ENCODE data around the gene PCDH18. TPM values are rescaled to one million over a fixed set of nuclear protein-coding genes. Genes with fewer than 3 reads are reported as not detected.

PCDH18 gene
- total and polyA plus RNA-seq, 2 of the 13 experiments (the other 11 are each of a cell fraction or from before 2014, with no cell fraction given) = not detected

DNA sequence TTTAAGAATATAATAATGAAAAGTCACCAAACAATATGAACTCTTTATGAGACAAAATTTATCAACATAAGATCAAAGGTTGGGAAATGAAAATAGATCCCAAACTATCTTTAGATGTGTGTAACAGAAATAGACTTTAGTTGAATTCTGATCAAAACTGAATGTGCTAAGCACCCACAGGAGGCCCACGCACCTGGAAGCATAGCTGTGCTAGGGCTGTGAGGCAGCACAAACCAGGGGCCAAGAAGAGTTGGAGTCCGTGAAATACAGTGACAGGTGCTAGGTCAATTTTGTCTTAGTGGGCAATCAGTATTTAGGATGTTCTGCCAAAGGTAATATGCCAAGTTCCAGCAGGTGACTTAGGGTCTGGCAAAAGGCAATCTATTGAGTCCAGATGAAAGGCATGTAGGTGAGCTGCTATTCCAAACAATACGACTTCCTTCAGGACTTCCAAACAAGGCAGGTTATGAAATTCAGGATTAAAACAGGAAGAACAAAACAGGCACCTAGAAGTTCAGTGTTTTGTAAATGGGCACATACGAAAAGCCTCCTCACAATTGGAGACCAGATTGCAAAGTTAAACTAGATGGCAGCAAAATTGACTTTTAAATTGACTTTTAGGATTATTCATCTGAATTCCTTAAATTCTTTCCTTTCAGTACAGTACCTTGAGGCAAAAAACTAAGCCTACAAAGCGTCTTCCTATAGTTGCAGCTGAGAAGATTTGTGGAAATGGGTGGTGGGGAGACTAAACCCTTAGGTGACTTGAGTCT is 4.7 kb upstream of the PCDH18 start:
- Histone ChIP-seq H3K4me3 (replicated peaks in 1 of 3; ENCODE audit: insufficient read depth in 1 of 3, low read depth in 2 of 3, low read length in 3 of 3) (no peak overlapping the region), H3K9ac (ENCODE audit: insufficient read depth, low read depth, low read length) (no peak overlapping the region), H3K4me2 (ENCODE audit: low read depth, low read length) (no peak overlapping the region), H2AFZ (ENCODE audit: low read length) (no peak overlapping the region), H3K27me3 (ENCODE audit: control insufficient read depth in 1 of 2, insufficient read depth in 2 of 2, low read length in 2 of 2) (peaks cover 0 to 3% of the 10 kb centered on the region in 2 experiments; a peak in 1 of 5 replicates), H3K4me1 (ENCODE audit: insufficient read depth, low read length) (no peaks in the 10 kb centered on the region), H3K9me3 (ENCODE audit: low read length) (no peaks in the 10 kb centered on the region), H4K20me1 (ENCODE audit: insufficient read depth, low read length) (no peaks in the 10 kb centered on the region), H3K27ac (ENCODE audit: extremely low read length, insufficient read depth, low read length) (no peak overlapping the region), H3K36me3 (replicated peaks in 1 of 2; ENCODE audit: control insufficient read depth in 1 of 2, insufficient read depth in 2 of 2, low read length in 2 of 2) (no peaks in the 10 kb centered on the region), H3K79me2 (ENCODE audit: insufficient read depth, low read length) (no peaks in the 10 kb centered on the region)
- ATAC-seq (no peak), FAIRE-seq (no peak), DNase-seq (ENCODE audit: low spot score) (no peak)
- CTCF ChIA-PET (ENCODE audit: low intra/inter-chr PET ratio, low total read pairs) = no interaction called here
- no peak for TF ChIP-seq MBNL3 (CRISPR knock-in tag; conservative IDR thresholded peaks at IDR 0.05)
- TF ChIP-seq NRL (CRISPR knock-in tag; IDR thresholded peaks at IDR 0.05; ENCODE audit: borderline replicate concordance) = no peak
- TF ChIP-seq ZNF274 (CRISPR knock-in tag; IDR thresholded peaks at IDR 0.05) = no peak
- TF ChIP-seq EEA1 (CRISPR knock-in tag; IDR thresholded peaks at IDR 0.05; ENCODE audit: borderline replicate concordance) = no peak
- peak; percentile 98 for TF ChIP-seq GZF1 (CRISPR knock-in tag; IDR thresholded peaks at IDR 0.05)
- TF ChIP-seq, protein P1, sequence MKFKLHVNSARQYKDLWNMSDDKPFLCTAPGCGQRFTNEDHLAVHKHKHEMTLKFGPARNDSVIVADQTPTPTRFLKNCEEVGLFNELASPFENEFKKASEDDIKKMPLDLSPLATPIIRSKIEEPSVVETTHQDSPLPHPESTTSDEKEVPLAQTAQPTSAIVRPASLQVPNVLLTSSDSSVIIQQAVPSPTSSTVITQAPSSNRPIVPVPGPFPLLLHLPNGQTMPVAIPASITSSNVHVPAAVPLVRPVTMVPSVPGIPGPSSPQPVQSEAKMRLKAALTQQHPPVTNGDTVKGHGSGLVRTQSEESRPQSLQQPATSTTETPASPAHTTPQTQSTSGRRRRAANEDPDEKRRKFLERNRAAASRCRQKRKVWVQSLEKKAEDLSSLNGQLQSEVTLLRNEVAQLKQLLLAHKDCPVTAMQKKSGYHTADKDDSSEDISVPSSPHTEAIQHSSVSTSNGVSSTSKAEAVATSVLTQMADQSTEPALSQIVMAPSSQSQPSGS (CRISPR knock-in tag; IDR thresholded peaks at IDR 0.05) = no peak
- intact Hi-C loops (cut with micrococcal nuclease; ENCODE audit: unreplicated experiment) (no loop called here), in situ Hi-C loops (cut with HindIII; ENCODE audit: extremely low pct_ligation_motif_present, low pct_unique_long_range_greater_than_20kb) (no loop called here)
- 1% methylated on average over 5 of the region's 5 CpGs for WGBS (ENCODE audit: low lambda C conversion rate)
- POLR2A ChIA-PET = no interaction called here
- BruUV-seq (replicated peaks) = no TSS peak

DNA sequence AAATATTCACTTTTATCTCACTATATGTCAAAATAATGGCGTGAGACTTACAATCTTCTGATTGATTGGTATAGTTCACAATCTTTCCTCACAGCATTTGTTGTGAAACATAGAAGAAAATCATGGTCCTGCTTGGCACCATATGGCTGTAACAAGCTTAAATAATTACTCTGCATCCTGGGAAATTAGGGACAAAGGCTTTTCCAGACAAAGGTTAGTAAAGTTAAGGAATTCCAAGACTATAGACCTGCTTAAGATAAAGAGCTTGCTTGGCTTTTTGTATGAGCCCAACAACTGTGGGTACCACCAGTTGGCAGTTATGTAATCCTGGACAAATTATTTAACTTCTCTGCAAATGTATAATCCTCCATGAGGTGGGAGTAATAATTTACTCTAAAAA is 3.4 kb upstream of the PCDH18 start:
- no peak overlapping the region for H3K4me2 ChIP-seq (ENCODE audit: low read depth, low read length)
- TF ChIP-seq SRSF4 (IDR thresholded peaks at IDR 0.05; ENCODE audit: low read depth, low read length, poor library complexity, severe bottlenecking) (no peak), PAX8 (CRISPR knock-in tag; IDR thresholded peaks at IDR 0.05; ENCODE audit: borderline replicate concordance) (no peak), ISX (CRISPR knock-in tag; conservative IDR thresholded peaks at IDR 0.05) (no peak)
- intact Hi-C loops (cut with micrococcal nuclease; ENCODE audit: unreplicated experiment) (no loop called here), in situ Hi-C loops (cut with HindIII; ENCODE audit: extremely low pct_ligation_motif_present, low pct_unique_long_range_greater_than_20kb) (no loop called here)
- H4K20me1 ChIP-seq (ENCODE audit: insufficient read depth, low read length) = no peaks in the 10 kb centered on the region
- H3K27ac ChIP-seq (ENCODE audit: extremely low read length, insufficient read depth, low read length) = no peak overlapping the region
- H3K4me3 ChIP-seq (replicated peaks in 1 of 3; ENCODE audit: insufficient read depth in 1 of 3, low read depth in 2 of 3, low read length in 3 of 3) = no peak overlapping the region
- H2AFZ ChIP-seq (ENCODE audit: low read length) = no peak overlapping the region
- no peak for FAIRE-seq
- no peaks in the 10 kb centered on the region for H3K79me2 ChIP-seq (ENCODE audit: insufficient read depth, low read length)
- WGBS (ENCODE audit: low lambda C conversion rate) = 0% methylated on average over 1 of the region's 1 CpG
- no peak overlapping the region for H3K9ac ChIP-seq (ENCODE audit: insufficient read depth, low read depth, low read length)
- DNase-seq (ENCODE audit: low spot score) = no peak
- H3K36me3 ChIP-seq (replicated peaks in 1 of 2; ENCODE audit: control insufficient read depth in 1 of 2, insufficient read depth in 2 of 2, low read length in 2 of 2) = no peaks in the 10 kb centered on the region
- peaks cover 0 to 3% of the 10 kb centered on the region in 2 experiments; a peak in 1 of 5 replicates for H3K27me3 ChIP-seq (ENCODE audit: control insufficient read depth in 1 of 2, insufficient read depth in 2 of 2, low read length in 2 of 2)
- CTCF ChIA-PET (ENCODE audit: low intra/inter-chr PET ratio, low total read pairs) = no interaction called here
- H3K4me1 ChIP-seq (ENCODE audit: insufficient read depth, low read length) = no peaks in the 10 kb centered on the region
- ATAC-seq = no peak
- no TSS peak for BruUV-seq (replicated peaks)
- POLR2A ChIA-PET = no interaction called here
- no peaks in the 10 kb centered on the region for H3K9me3 ChIP-seq (ENCODE audit: low read length)
